Measurements from ENCODE around the gene NHP2. TPM values are rescaled to one million over a fixed set of nuclear protein-coding genes. Genes with fewer than 3 reads are reported as not detected.

The NHP2 gene
- total and polyA plus RNA-seq, 12 donors = 65.2 to 269 (median 122) TPM

GRCh38 chr5:178142642-178143041, 11.0 kb downstream of the NHP2 start:
- 90 to 93% (median 92%) methylated on average over 12 to 20 of the region's 20 CpGs for WGBS, 4 donors
- peaks cover 0 to 84% of the 10 kb centered on the region in 2 donors for H3K36me3 ChIP-seq (replicated peaks in 1 of 2)
- no peak for TF ChIP-seq CTCF (IDR thresholded peaks at IDR 0.05)
- no peak for TF ChIP-seq POLR2A (IDR thresholded peaks at IDR 0.05)
- H3K4me1 ChIP-seq (replicated peaks in 1 of 2) = no peaks in the 10 kb centered on the region
- no peak overlapping the region for H3K27ac ChIP-seq
- H3K9me3 ChIP-seq (replicated peaks in 1 of 3) = no peaks in the 10 kb centered on the region
- no peak overlapping the region for H3K4me3 ChIP-seq
- DNase-seq = no peak
- intact Hi-C loops (cut with DNase I) = no loop called here
- no peaks in the 10 kb centered on the region for H3K27me3 ChIP-seq

DNA sequence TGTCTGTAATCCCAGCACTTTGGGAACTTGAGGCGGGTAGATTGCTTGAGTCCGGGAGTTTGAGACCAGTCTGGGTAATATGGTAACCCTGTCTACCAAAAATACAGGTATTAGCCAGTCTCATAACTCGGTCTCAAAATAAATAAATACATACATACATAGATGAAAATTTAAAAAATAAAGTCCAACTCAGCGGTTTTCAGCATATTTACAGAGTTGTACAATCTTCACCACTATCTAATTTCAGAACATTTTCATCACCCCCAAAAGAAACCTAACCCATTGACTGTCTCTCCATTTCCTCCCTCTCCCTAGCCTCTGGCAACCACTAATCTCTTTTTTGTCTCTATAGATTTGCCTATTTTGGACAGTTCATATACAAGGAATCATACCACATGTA, 12.1 kb downstream of the NHP2 start:
- TF ChIP-seq CTCF (IDR thresholded peaks at IDR 0.05) (no peak), POLR2A (IDR thresholded peaks at IDR 0.05) (no peak)
- whole genome bisulfite sequencing, 4 donors = 95 to 98% (median 97%) methylated on average over 4 of the region's 4 CpGs
- Histone ChIP-seq H3K27ac (no peak overlapping the region), H3K36me3 (replicated peaks in 1 of 2) (peaks cover 0 to 73% of the 10 kb centered on the region in 2 donors), H3K9me3 (replicated peaks in 1 of 3) (no peaks in the 10 kb centered on the region), H3K4me1 (replicated peaks in 1 of 2) (no peaks in the 10 kb centered on the region), H3K4me3 (no peak overlapping the region), H3K27me3 (no peaks in the 10 kb centered on the region)
- intact Hi-C loops (cut with DNase I) = no loop called here
- no peak for DNase-seq

GRCh38 chr5:178137991-178138390, 15.7 kb downstream of the NHP2 start:
- no peak for TF ChIP-seq CTCF (IDR thresholded peaks at IDR 0.05)
- no peak for TF ChIP-seq POLR2A (IDR thresholded peaks at IDR 0.05)
- no peak overlapping the region for H3K27ac ChIP-seq
- no peaks in the 10 kb centered on the region for H3K27me3 ChIP-seq
- H3K36me3 ChIP-seq (replicated peaks in 1 of 2) = peaks cover 0 to 45% of the 10 kb centered on the region in 2 donors
- H3K4me1 ChIP-seq (replicated peaks in 1 of 2) = no peaks in the 10 kb centered on the region
- no peak for DNase-seq
- intact Hi-C loops (cut with DNase I) = no loop called here
- WGBS, 4 donors = 89 to 92% (median 90%) methylated on average over 10 to 12 of the region's 12 CpGs
- no peak overlapping the region for H3K4me3 ChIP-seq
- no peaks in the 10 kb centered on the region for H3K9me3 ChIP-seq (replicated peaks in 1 of 3)

GRCh38 chr5:178136990-178137389, 16.7 kb downstream of the NHP2 start:
- peaks cover 0 to 35% of the 10 kb centered on the region in 2 donors for H3K36me3 ChIP-seq (replicated peaks in 1 of 2)
- intact Hi-C loops (cut with DNase I) = no loop called here
- no peaks in the 10 kb centered on the region for H3K9me3 ChIP-seq (replicated peaks in 1 of 3)
- TF ChIP-seq CTCF (IDR thresholded peaks at IDR 0.05) (no peak), POLR2A (IDR thresholded peaks at IDR 0.05) (no peak)
- WGBS, 4 donors = 84 to 90% (median 85%) methylated on average over 10 of the region's 10 CpGs
- peaks cover 2 to 4% of the 10 kb centered on the region in 2 donors for H3K4me1 ChIP-seq (replicated peaks in 1 of 2)
- DNase-seq = no peak
- no peaks in the 10 kb centered on the region for H3K27me3 ChIP-seq
- H3K27ac ChIP-seq = no peak overlapping the region
- H3K4me3 ChIP-seq = no peak overlapping the region

Data from adrenal gland (tissue), 12 donors.